ENCODE results near the gene BACH2.

DNA sequence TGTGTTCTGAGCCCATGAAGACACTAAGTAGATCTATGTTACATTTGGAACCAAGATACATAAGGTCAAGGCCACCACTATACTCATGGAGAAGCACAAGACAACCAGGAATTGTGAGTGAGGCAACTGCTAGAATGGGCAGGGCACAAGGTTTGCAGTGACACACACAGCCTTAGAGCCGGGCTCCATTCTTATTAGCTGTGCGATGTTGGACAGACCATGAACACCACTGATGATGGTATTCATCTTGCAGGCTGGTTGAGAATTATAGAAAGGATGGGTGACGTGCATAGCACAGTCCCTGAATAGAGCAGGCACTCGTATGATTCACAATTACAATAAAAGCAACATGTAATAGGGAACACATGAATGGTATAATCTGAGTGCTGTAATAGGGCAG, 229.9 kb downstream of the BACH2 start:
- TF ChIP-seq, protein P1, sequence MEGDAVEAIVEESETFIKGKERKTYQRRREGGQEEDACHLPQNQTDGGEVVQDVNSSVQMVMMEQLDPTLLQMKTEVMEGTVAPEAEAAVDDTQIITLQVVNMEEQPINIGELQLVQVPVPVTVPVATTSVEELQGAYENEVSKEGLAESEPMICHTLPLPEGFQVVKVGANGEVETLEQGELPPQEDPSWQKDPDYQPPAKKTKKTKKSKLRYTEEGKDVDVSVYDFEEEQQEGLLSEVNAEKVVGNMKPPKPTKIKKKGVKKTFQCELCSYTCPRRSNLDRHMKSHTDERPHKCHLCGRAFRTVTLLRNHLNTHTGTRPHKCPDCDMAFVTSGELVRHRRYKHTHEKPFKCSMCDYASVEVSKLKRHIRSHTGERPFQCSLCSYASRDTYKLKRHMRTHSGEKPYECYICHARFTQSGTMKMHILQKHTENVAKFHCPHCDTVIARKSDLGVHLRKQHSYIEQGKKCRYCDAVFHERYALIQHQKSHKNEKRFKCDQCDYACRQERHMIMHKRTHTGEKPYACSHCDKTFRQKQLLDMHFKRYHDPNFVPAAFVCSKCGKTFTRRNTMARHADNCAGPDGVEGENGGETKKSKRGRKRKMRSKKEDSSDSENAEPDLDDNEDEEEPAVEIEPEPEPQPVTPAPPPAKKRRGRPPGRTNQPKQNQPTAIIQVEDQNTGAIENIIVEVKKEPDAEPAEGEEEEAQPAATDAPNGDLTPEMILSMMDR (IDR thresholded peaks at IDR 0.05; ENCODE audit: insufficient read depth, low read length, poor library complexity, severe bottlenecking) = no peak
- no peak for TF ChIP-seq EZH2phosphoT487 (conservative IDR thresholded peaks at IDR 0.05; ENCODE audit: low read length)
